Measurements from ENCODE around the gene CYB561D1.

DNA sequence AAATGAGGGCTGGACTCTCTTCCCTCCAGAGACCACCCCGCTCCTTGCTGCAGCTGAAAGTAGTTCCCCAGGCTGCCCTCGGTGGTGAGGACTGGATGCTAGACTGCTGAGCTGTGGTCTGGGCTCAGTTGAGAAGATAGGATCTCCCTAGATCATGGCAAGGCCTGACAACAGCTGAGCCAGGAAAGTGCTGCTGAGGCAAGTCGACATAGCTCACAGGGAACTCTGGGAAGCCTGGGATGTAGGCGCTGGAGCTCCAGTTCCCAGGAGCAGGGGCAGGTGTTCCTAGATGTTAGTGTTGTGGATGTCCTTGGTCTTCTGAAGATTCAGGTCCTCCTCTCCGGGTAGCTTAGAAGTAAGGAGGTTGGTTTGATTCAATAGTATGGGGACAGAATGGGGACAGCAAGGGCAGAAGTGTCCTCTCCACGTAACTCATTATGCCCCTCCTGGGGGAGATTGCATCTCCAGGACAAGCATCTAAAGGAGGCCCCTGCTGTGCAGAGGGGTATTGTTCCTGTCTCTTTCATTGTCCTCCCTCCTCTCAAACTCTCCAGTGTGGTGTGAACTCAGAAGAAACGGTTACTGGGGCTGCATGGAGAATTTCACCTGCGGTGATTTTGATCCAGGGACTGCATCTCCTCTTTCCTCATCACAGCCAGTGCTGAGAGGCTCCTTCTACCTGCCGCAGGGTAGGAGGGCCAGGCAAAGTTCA, 3.7 kb downstream of the CYB561D1 start:
- TF ChIP-seq, protein P1, sequence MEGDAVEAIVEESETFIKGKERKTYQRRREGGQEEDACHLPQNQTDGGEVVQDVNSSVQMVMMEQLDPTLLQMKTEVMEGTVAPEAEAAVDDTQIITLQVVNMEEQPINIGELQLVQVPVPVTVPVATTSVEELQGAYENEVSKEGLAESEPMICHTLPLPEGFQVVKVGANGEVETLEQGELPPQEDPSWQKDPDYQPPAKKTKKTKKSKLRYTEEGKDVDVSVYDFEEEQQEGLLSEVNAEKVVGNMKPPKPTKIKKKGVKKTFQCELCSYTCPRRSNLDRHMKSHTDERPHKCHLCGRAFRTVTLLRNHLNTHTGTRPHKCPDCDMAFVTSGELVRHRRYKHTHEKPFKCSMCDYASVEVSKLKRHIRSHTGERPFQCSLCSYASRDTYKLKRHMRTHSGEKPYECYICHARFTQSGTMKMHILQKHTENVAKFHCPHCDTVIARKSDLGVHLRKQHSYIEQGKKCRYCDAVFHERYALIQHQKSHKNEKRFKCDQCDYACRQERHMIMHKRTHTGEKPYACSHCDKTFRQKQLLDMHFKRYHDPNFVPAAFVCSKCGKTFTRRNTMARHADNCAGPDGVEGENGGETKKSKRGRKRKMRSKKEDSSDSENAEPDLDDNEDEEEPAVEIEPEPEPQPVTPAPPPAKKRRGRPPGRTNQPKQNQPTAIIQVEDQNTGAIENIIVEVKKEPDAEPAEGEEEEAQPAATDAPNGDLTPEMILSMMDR (IDR thresholded peaks at IDR 0.05 in 2 of 3, conservative IDR thresholded peaks at IDR 0.05 in 1 of 3; ENCODE audit: insufficient read depth in 2 of 3, low read depth in 1 of 3, low read length in 3 of 3): no peak
- TF ChIP-seq ZNF76 (CRISPR knock-in tag; IDR thresholded peaks at IDR 0.05; ENCODE audit: borderline replicate concordance): no peak

All from K562 (cell line).